NCI-H226 (cell line): ENCODE data around the gene VWA7.
A peak's percentile ranks its signal among the peaks of the same experiment; 100 is the strongest.

ENCODE experiments used
- DNase-seq: peaks from one replicate; pipeline ENCODE4 v3.0.0-alpha.2; 2015

The VWA7 gene

GRCh38 chr6:31750411-31751022, 26.6 kb downstream of the VWA7 start:
- peak; percentile 39 for DNase-seq

DNA sequence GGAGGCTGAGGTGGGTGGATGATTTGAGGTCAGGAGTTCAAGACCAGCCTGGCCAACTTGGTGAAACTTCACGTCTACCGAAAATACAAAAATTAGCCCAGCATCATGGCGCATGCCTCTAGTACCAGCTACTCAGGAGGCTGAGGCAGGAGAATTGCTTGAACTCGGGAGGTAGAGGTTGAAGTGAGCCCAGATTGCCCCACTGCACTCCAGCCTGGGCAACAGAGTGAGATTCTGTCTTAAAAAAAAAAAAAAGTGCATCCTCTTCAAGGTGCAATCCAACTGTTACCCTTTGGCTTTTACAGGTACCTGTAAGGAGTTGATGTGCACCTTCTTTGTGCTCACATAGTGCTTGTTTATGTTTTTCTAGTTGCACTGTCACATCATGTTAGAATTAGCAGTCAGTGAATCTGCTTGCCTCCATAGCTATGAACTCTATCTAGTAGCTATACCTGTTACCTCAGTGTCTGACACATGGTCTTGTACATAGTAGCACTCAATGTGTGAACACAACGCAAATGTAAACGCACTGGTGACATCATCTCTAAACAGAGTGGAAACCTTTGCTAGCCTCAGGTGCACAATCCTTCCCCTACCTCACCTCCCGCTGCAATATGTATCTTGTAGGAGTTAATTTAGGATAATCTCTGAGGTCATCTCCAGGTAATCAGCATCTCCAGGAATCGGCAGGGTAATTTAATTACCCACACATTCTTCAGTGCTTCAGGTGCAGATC, 27.7 kb downstream of the VWA7 start:
- DNase-seq, result no peak

GRCh38 chr6:31744422-31744821, 32.7 kb downstream of the VWA7 start:
- no peak for DNase-seq

DNA sequence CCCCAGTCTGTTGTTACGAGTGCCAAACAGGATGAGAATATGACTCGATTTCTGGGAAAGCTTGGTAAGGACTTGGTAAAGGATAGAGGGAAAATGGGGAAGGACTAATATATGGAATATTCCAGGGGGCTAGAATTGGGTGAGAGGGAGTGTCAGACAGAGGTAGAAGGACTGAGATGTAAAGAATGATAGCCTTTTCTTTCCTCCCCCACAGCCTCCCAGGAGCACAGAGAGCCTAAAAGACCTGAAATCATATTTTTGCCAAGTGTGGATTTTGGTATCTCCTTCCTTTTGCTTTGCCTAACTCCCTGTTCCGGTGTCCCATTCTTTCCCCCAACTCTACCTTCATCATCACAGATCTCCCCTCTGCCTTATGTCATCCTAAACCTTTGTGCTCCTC, 34.2 kb downstream of the VWA7 start:
- DNase-seq, result no peak

- DNase-seq, result no peak
Observed at GRCh38 chr6:31741815-31742214, 35.3 kb downstream of the VWA7 start.

DNA sequence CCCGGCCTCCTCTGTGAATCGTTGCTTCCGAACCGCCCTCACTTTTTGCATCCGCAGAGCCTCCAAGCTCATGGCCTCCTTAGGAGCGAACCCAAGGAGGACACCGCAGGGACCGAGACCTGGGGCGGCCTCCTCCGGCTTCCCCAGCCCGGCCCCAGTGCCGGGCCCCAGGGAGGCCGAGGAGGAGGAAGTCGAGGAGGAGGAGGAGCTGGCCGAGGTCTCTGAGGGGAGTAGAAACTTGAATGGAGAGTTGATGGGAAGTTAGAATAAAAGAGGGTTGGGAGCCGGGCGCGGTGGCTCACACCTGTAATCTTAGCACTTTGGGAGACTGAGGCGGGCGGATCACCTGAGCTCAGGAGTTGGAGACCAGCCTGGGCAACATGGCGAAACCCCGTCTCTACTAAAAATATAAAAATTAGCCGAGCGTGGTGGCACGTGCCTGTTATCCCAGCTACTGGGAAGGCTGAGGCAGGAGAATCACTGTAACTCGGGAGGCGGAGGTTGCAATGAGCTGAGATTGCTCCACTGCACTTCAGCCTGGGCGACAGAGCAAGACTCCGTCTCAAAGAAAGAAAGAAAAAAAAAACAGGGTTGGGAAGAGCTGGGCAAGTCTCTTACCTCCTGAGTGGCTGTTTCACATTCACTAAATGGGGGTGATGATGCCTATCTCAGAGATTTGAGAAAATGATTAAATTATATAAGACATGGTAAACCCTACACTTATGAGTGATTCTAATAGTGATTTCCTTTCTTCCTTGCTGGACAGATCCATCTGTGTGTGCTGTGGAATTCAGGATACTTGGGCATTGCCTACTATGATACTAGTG, 36.5 kb downstream of the VWA7 start:
- no peak for DNase-seq

GRCh38 chr6:31739639-31740396, 37.3 kb downstream of the VWA7 start, which contains the start of gene MSH5:
Gene MSH5, plus strand, starts transcription at chr6:31740005. Its CDS starts 462 bp downstream, at chr6:31740467.
- DNase-seq, result peak; percentile 99

DNA sequence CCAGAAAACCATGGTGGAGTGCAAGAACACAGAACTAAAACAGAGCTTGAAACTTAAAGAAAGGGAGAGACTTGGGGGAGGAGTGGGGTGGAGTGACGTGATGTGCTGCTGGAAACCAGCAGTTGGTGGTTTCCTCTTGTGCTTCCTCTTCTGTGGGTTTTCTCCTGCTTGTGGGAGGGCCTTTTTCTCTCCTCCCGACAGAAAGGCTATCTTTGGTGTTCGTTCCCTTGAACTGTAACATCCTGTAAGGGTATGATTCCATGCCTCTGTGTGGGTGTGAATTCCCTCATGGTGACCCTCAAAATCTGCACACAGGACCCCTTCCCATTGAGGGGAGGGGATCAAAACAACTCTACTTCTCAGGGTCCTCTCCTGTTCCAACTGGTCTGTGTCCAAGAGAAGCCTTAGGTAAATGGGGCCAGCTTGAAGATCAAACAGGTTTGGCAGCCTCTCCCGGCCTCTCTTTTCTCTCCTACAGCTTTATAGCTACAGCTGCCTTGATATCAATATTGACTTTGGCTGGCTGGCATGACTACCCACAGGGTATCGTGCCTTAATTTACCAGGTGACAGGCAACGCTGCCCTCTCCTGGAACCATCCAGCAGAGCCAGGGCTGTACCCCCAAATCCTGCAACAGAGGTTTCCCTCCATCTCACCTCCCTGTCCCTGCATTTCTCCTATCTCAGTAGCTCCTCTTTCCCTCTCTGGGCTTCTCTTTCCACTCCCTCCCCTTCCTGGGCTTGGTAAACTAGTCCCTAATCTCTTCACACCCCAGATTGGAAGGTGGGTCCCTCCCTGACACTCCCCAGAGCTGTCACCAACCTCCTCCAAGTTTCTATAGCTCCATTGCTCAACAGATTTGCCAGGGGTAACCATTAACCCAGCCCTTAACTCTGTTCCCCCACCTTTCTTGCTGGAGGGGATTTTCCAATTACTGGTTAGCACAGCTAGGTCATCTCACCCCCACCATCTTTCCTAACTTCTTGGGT, 38.8 kb downstream of the VWA7 start:
- DNase-seq, result peak; percentile 87

GRCh38 chr6:31737315-31737990, 39.7 kb downstream of the VWA7 start:
- no peak for DNase-seq

DNA sequence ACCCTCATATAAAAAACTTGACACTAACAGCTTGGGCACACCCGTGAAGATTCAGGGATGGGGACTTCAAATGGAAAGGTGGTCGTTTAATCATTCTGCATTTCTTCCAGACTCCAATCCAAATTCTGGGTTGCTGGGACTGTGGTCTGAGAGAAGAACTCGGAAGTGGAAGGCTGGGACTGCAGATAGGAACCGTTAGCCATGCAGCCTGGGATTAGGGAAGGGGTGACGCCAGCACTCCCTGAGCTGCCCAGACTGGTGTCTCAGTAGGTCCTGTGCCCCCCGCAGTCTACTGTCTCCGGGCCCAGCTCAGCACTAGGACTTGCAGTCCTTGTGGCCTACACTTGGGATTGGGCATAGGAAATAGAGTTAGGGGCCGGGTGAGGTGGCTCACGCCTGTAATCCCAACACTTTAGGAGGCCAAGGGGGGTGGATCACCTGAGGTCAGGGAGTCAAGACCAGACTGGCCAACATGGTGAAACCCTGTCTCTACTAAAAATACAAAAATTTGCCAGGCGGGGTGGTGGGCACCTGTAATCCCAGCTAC, 40.3 kb downstream of the VWA7 start:
- no peak for DNase-seq

DNA sequence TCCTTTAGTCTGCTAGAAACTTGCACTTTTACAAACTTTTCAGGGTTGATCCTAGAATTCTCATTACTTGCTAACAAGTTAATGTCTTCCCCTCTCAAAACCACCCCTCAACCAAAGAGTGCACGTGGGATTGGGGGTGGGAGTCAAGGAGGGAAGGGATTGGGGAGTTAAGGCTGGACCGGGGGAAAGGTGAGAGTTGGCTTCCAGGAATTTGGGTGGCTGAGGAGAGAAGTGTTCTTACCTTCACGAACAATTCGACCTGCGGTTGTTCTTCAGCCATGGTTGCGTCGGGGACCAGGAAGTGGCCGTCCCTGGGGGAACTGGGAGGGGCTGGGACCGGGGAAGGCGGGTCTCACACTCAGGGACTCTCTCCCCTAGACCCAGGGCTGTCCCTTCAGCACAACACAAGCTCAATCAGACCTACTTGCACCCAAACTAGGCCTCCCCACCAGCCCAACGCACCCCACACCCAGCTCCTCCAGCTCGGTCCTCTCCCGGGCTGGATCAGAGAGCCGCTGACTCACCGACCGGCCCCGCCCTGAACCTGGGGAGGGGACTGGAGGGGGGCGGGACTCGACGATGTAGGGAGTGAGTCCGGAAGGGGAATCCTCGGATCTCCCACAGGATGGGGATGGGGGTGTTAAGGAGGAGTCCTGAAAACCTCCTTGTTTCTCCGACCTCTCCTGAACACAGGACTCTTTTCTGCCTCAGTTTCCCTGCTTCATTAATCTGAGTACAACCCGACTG, 40.9 kb downstream of the VWA7 start, which contains the start of gene CLIC1:
TSS of gene CLIC1 (minus strand) at position 510 of the 747 bp plus-strand sequence. CDS start at position 280, 230 bp downstream.
- peak; percentile 89 for DNase-seq

DNA sequence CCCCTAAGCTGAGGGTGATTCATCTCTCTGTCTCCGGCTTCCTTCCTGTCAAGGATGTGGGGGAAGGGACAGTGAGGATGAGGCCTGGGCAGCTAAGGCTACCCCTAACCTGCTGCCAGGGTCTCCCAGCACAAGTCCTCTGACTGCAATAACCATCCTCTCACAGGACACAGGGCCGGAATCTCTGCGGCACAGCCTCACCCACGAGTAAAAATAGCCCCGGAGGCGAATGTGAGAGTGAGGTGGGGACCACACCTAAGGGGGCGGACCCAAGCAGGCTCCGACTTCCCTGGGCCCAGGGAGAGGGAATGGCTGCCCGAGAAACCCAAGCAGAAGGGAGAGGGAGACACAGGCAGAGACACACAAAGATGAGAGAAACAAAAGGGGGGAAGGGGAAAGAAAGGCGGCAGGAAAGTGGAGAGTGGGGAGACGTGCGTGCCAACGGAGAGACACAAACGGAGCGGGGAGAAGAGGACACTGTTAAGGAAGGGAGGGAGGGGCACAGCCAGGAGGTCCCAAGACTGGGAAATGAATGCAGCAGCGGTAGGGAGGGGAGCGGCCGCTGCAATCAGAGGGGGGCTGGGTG, 42.2 kb downstream of the VWA7 start:
- DNase-seq, result peak; percentile 70

DNA sequence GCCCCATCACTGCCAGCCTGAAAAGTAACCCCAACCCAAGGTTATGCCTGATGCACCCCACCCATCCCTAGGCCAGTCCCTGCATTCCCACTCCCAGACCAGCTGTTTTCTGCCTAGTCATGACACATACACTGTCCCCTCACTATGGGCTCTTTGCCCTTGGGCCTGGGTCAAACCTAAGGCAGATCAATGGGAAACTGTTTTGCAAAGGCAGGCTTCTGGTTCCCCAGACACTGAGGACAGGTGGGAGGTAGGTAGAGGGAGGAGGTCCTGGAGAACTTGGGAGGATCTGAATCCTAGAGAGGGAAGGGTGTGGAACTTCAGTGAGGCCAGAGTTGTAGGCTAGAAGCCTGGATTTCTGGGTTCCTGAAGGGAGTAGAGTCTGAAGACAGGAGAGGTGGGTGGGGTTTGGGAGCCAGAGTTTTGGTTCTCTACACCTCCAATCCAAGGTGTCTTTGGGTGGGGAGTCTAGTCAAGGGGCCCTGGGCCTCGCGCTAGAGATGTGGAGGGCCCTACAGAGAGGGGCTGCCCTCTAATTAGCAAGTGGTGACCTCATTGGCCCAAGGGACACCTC, 42.8 kb downstream of the VWA7 start:
- DNase-seq, result no peak

- no peak for DNase-seq
Observed at GRCh38 chr6:31733734-31734133, 43.4 kb downstream of the VWA7 start.

- DNase-seq, result no peak
Observed at GRCh38 chr6:31732029-31732428, 45.1 kb downstream of the VWA7 start.

GRCh38 chr6:31730631-31731086, 46.5 kb downstream of the VWA7 start:
- no peak for DNase-seq

DNA sequence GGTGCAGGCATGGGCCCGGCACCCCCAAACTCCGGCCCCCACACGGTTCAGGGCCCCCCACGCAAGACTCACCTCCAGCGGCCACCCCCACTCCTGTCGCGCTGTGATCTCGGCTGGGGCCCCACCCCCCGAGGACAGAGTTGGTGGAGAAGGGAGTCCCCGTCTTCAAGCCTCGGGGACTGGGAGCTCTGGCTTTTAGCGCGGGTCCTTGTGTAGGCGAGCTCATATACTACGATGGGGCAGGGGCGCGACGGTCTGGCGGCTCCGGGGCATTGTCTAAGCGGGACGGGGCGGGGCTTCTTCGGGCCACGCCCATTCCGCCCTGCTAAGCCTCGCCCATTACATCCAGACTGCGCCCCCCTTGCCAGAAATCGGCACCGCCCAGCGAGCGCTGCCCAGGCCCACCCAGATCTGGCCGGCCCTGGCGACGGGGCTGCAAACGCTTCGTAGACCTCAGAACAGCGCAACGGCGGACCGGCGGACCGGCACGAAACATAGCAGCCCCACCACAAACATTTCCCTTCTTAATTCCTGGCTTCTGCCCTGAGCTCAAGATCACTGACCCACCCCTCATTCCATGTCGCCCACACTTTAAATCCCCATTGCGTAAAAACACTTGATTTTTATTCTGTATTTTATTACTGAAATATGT, 47.0 kb downstream of the VWA7 start:
- peak; percentile 73 for DNase-seq

DNA sequence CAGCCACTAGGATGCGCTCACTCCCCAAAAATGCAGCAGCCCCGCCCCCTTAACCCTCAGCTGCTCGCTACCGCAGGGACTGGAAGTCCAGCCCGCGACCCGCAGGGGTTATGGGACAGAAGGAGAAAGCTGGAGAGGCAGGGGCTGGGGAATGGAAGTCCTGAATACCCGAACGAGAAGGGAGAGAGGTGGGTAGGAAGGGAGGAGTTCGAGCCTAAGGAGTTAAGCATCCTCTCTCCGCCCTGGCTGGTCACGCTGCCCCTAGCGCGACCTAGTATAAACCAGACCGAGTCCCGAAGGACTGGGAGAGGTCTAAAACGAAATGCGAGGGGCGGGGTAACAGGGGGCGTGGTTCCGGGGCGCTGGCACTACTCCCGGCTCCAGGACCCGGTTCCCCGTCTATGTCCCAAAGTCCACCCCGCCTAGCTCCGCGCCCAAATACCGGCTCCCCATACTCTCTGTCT, 47.6 kb downstream of the VWA7 start:
- peak; percentile 79 for DNase-seq
